Activated T-helper 1 cell treated with anti-CD3 and anti-CD28 coated beads, Interleukin-12 subunit alpha, Interleukin-12 subunit beta, Interleukin-2, Interleukin-4 antibody, amounts not matched to agents 30 ng/mL and 10 ng/mL and 1 ng/mL, durations not matched to agents 14 hours and 24 hours and 36 hours (primary cell): ENCODE measurements around the gene MAP3K20. TPM values are rescaled to one million over a fixed set of nuclear protein-coding genes. Genes with fewer than 3 reads are reported as not detected.
A peak's percentile ranks its signal among the peaks of the same experiment; 100 is the strongest.

Source experiments
- DNase-seq: peaks from one replicate; pipeline ENCODE4 v3.0.0; 2021; ENCODE audit warnings: low spot score
- H3K27ac Mint-ChIP-seq: one replicate; pipeline ENCODE4 v1.8.0; 2021; ENCODE audit warnings: mild to moderate bottlenecking, mixed read lengths
- H3K27me3 Mint-ChIP-seq: one replicate; pipeline ENCODE4 v1.8.0; 2022; ENCODE audit warnings: mild to moderate bottlenecking, moderate library complexity, mixed read lengths; ENCODE audit not compliant: insufficient read depth
- H3K36me3 Mint-ChIP-seq: one replicate; pipeline ENCODE4 v1.8.0; 2021; ENCODE audit warnings: low read depth, mixed read lengths
- H3K4me1 Mint-ChIP-seq: one replicate; pipeline ENCODE4 v1.8.0; 2021; ENCODE audit warnings: low read depth, mixed read lengths
- H3K4me3 Mint-ChIP-seq: one replicate; pipeline ENCODE4 v1.8.0; 2021; ENCODE audit warnings: mild to moderate bottlenecking, moderate library complexity, mixed read lengths
- H3K9me3 Mint-ChIP-seq: one replicate; pipeline ENCODE4 v1.8.0; 2021; ENCODE audit warnings: mixed read lengths
- intact Hi-C: fragments of 100-400 bp; cut with micrococcal nuclease; formaldehyde crosslinking; loops from one replicate; pipeline ENCODE4 v1.15.1; 2024
- total RNA-seq: library from RNA; stranded (reverse); gene quantifications from 2 replicates; pipeline ENCODE4 v1.2.3, GENCODE V29; 2022

The MAP3K20 gene
- total RNA-seq, 1 donor from 2014 or later, result 17.7 TPM

- Mint-ChIP-seq H3K4me1 (no peaks in the 10 kb centered on the region), H3K36me3 (no peaks in the 10 kb centered on the region), H3K4me3 (no peak overlapping the region), H3K9me3 (no peaks in the 10 kb centered on the region), H3K27me3 (peaks cover 2% of the 10 kb centered on the region), H3K27ac (no peak overlapping the region)
- intact Hi-C loops, result no loop called here
- DNase-seq, result no peak
Measured at GRCh38 chr2:173040729-173041128, 34.9 kb upstream of the MAP3K20 start.

GRCh38 chr2:173043476-173043875, 32.2 kb upstream of the MAP3K20 start:
- Mint-ChIP-seq H3K4me1 (peaks cover 4% of the 10 kb centered on the region), H3K36me3 (no peaks in the 10 kb centered on the region), H3K27me3 (peaks cover 7% of the 10 kb centered on the region), H3K9me3 (no peaks in the 10 kb centered on the region), H3K4me3 (no peak overlapping the region), H3K27ac (no peak overlapping the region)
- no peak for DNase-seq
- intact Hi-C loops, result no loop called here

GRCh38 chr2:173043897-173044519, 31.6 kb upstream of the MAP3K20 start:
- DNase-seq, result no peak
- no peak overlapping the region for H3K27ac Mint-ChIP-seq
- no peak overlapping the region for H3K4me3 Mint-ChIP-seq

GRCh38 chr2:173044686-173045085, 31.0 kb upstream of the MAP3K20 start:
- intact Hi-C loops, result loop anchor here (5.0 kb wide), 1 partner anchor 108 kb away; no protein-coding TSS in a partner anchor
- Mint-ChIP-seq H3K27ac (no peak overlapping the region), H3K9me3 (no peaks in the 10 kb centered on the region), H3K4me3 (no peak overlapping the region), H3K27me3 (peaks cover 10% of the 10 kb centered on the region), H3K4me1 (peaks cover 17% of the 10 kb centered on the region), H3K36me3 (no peaks in the 10 kb centered on the region)
- no peak for DNase-seq

More at GRCh38 chr2:173043897-173044519, 31.6 kb upstream of the MAP3K20 start:
- H3K4me1 Mint-ChIP-seq, result peaks cover 10% of the 10 kb centered on the region
- no peaks in the 10 kb centered on the region for H3K9me3 Mint-ChIP-seq
- H3K36me3 Mint-ChIP-seq, result no peaks in the 10 kb centered on the region
- peaks cover 7% of the 10 kb centered on the region for H3K27me3 Mint-ChIP-seq
- intact Hi-C loops, result no loop called here

- intact Hi-C loops, result loop anchor here (5.0 kb wide), 1 partner anchor 107 kb away; no protein-coding TSS in a partner anchor
- H3K27ac Mint-ChIP-seq, result no peak overlapping the region
- H3K9me3 Mint-ChIP-seq, result no peaks in the 10 kb centered on the region
- peaks cover 10% of the 10 kb centered on the region for H3K27me3 Mint-ChIP-seq
- no peak for DNase-seq
- no peaks in the 10 kb centered on the region for H3K36me3 Mint-ChIP-seq
- H3K4me3 Mint-ChIP-seq, result no peak overlapping the region
- peaks cover 18% of the 10 kb centered on the region for H3K4me1 Mint-ChIP-seq
Measured at GRCh38 chr2:173045181-173045580, 30.5 kb upstream of the MAP3K20 start.

- Mint-ChIP-seq H3K27ac (no peak overlapping the region), H3K4me3 (no peak overlapping the region), H3K9me3 (no peaks in the 10 kb centered on the region), H3K4me1 (peaks cover 18% of the 10 kb centered on the region), H3K36me3 (peaks cover 1% of the 10 kb centered on the region), H3K27me3 (peaks cover 19% of the 10 kb centered on the region)
- no peak for DNase-seq
- intact Hi-C loops, result loop anchor here (2.0 to 5.0 kb wide), 2 partner anchors 26 to 104 kb away; partner anchors contain the start of gene MAP3K20
Measured at GRCh38 chr2:173048522-173048896, 27.1 kb upstream of the MAP3K20 start.

GRCh38 chr2:173048897-173049661, 26.6 kb upstream of the MAP3K20 start:
- DNase-seq, result no peak
- H3K4me3 Mint-ChIP-seq, result no peak overlapping the region
- H3K9me3 Mint-ChIP-seq, result no peaks in the 10 kb centered on the region
- intact Hi-C loops, result loop anchor here (1.0 to 5.0 kb wide), 3 partner anchors 26 to 103 kb away; partner anchors contain the start of gene MAP3K20
- peaks cover 18% of the 10 kb centered on the region for H3K4me1 Mint-ChIP-seq
- H3K27me3 Mint-ChIP-seq, result peaks cover 19% of the 10 kb centered on the region
- peak overlapping the region; percentile 59 for H3K27ac Mint-ChIP-seq
- peaks cover 1% of the 10 kb centered on the region for H3K36me3 Mint-ChIP-seq

- DNase-seq, result no peak
- Mint-ChIP-seq H3K9me3 (no peaks in the 10 kb centered on the region), H3K36me3 (peaks cover 1% of the 10 kb centered on the region), H3K27ac (no peak overlapping the region), H3K4me3 (no peak overlapping the region), H3K4me1 (peaks cover 18% of the 10 kb centered on the region), H3K27me3 (peaks cover 19% of the 10 kb centered on the region)
- intact Hi-C loops, result loop anchor here (1.0 to 5.0 kb wide), 3 partner anchors 25 to 102 kb away; partner anchors contain the start of gene MAP3K20
Measured at GRCh38 chr2:173049831-173050230, 25.8 kb upstream of the MAP3K20 start.

GRCh38 chr2:173050684-173051083, 25.0 kb upstream of the MAP3K20 start:
- H3K4me1 Mint-ChIP-seq, result peaks cover 18% of the 10 kb centered on the region
- H3K4me3 Mint-ChIP-seq, result no peak overlapping the region
- no peak overlapping the region for H3K27ac Mint-ChIP-seq
- intact Hi-C loops, result no loop called here
- peaks cover 19% of the 10 kb centered on the region for H3K27me3 Mint-ChIP-seq
- no peak for DNase-seq
- H3K36me3 Mint-ChIP-seq, result peaks cover 1% of the 10 kb centered on the region
- H3K9me3 Mint-ChIP-seq, result no peaks in the 10 kb centered on the region

GRCh38 chr2:173051463-173052215, 24.0 kb upstream of the MAP3K20 start:
- H3K27ac Mint-ChIP-seq, result no peak overlapping the region
- peaks cover 18% of the 10 kb centered on the region for H3K27me3 Mint-ChIP-seq
- H3K4me3 Mint-ChIP-seq, result no peak overlapping the region
- H3K4me1 Mint-ChIP-seq, result peaks cover 18% of the 10 kb centered on the region
- DNase-seq, result no peak
- intact Hi-C loops, result no loop called here
- peaks cover 1% of the 10 kb centered on the region for H3K36me3 Mint-ChIP-seq
- H3K9me3 Mint-ChIP-seq, result no peaks in the 10 kb centered on the region

- intact Hi-C loops, result no loop called here
- H3K4me1 Mint-ChIP-seq, result peaks cover 16% of the 10 kb centered on the region
Measured at GRCh38 chr2:173053043-173053699, 22.5 kb upstream of the MAP3K20 start.

GRCh38 chr2:173054466-173054865, 21.2 kb upstream of the MAP3K20 start:
- intact Hi-C loops, result no loop called here
- no peak for DNase-seq
- Mint-ChIP-seq H3K4me1 (peaks cover 3% of the 10 kb centered on the region), H3K27me3 (peaks cover 25% of the 10 kb centered on the region), H3K36me3 (peaks cover 1% of the 10 kb centered on the region), H3K4me3 (no peak overlapping the region), H3K27ac (no peak overlapping the region), H3K9me3 (no peaks in the 10 kb centered on the region)

More at GRCh38 chr2:173053043-173053699, 22.5 kb upstream of the MAP3K20 start:
- Mint-ChIP-seq H3K27me3 (peaks cover 20% of the 10 kb centered on the region), H3K9me3 (no peaks in the 10 kb centered on the region), H3K36me3 (peaks cover 1% of the 10 kb centered on the region), H3K4me3 (no peak overlapping the region), H3K27ac (no peak overlapping the region)
- DNase-seq, result no peak
